HG03565 (cell line): ENCODE results near the gene GLT1D1.

Experiments
- ATAC-seq: cut with Tn5 transposase; IDR thresholded peaks from one replicate; pipeline ENCODE4 v1.9.1; 2021; ENCODE audit warnings: mild to moderate bottlenecking, moderate library complexity; ENCODE audit not compliant: unreplicated experiment

The GLT1D1 gene

DNA sequence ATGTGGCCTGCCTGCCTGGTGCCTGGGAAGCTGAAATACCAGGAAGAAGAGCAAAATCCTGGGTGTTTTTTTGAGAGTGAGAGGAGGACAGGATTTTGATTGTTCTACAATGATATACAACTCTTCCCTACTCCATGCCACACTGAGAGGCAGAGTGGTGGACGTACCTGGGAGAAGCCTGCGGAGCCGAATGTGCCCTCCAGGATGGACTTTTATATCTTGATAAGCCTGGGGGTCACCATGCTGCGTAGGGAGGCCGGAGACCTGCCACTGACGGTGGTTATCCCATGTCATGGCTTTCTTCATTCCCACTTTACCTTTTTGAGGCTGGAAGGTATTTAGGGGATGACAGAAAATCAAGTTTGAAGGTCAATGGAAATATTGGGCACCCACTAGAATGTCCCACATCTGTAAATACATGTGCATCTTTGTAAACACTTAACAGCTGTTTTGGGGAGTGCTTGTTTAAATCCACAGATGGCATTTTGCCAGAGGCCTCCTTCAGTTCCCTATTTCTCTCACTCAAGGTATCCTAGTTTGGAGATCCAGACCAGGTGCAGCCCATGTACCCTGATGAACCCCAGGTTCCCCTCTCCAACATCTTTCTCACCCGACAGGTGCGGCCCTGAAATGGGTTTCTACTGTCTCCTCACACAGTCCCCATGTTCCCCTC, 1.1 kb upstream of the GLT1D1 start:
- ATAC-seq, result no peak

DNA sequence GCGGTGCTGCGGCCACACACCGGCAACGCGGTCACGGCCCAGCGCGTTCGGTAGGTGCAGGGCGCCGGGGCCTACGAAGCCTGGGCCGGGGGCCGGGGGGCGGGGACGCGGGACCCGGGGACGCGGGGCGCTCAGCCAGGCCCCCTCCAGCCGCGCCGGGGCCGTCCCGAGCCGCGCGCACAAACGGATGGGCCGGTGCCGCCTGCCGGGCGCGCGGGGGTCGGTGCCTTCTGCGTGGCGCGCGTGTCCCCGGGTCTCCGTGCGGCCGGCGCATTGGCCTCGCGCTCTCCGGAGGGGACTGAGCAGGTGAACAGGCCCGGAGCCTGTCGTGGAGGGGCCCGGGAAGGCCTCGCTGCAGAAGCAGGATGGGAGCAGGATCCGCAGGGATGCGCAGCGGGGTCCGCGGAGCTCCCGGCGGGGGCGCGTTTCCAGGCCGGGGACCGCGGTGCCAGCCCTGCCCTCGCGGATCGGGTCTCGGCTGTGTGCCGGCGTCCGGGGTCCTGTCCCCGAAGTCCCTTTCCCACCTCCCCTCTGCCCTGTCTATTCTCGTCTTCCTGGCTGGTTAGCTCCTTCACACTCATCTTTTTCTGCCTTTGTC, 421 bp downstream of the GLT1D1 start:
- ATAC-seq, result no peak

DNA sequence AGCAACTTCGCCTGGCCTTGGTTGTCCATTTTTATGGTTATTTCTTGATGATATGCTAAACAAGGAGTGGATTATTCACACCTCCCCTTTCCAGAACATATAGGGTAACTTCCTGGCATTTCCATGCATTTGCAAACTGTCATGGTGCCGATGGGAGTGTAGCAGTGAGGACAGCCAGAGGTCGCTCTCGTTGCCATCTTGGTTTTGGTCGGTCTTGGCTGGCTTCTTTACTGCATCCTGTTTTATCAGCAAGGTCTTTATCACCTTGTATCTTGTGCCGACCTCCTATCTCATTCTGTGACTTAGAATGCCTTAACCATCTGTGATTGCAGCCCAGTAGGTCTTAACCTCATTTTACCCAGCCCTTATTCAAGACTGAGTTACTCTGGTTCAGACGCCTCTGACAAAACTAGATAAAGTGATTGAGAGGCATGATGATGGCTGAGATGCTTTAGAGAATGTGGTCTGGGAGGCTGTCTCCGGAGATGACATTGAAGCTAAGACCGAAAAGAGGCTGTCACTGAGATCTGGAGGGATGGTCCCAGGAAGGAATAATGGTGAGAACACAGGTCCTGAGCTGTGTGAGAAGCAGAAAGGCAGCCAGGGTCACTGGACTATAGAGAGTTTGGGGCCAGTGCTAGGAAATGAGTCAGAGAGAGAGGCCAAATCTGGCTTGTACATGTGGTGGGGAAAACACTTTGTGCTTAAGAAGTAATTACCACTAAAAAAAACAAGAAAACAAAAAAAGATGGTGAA, 2.9 kb downstream of the GLT1D1 start:
- ATAC-seq, result no peak

DNA sequence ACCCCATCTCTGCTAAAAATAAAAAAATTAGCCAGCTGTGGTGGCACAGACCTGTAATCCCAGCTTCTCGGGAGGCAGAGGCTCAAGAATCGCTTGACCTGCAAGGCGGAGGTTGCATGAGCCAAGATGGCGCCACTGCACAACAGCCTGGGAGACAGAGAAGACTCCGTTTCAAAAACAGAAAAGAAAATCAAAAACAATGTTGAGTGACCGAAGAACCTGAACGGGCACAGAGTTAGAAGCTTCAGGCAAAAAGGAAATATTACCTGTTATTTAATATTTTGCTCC, 3.5 kb downstream of the GLT1D1 start:
- no peak for ATAC-seq

DNA sequence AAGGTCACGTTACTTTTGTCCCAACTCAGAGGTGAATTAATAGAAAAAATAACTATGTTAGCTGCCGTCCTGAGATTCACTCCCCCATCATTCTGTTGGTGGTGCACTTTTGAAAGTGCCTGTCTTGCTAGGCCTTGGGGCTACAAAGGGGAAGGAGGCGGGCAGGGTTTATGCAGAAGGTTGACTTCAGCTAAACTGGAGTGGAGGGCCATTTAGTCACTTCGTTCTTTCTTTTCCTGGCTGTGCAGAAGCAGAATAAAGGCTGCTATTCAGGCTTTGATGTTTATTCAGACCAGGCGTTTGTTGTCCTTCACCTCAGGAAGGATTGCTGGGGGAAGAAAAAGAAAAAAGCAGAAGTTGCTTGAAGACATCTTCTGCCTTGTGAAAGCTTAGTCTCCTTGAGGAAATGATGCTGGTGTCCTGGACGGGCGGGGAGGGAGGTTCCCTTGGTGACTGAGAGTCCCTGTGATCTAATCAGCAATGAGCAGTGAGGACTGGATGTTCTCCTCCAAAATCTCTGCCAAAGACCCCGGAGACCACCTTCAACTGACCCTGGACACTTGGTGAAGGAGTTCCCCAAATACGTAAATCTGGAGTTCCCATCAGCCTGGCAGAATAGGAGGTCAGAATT, 4.0 kb downstream of the GLT1D1 start:
- ATAC-seq, result no peak

DNA sequence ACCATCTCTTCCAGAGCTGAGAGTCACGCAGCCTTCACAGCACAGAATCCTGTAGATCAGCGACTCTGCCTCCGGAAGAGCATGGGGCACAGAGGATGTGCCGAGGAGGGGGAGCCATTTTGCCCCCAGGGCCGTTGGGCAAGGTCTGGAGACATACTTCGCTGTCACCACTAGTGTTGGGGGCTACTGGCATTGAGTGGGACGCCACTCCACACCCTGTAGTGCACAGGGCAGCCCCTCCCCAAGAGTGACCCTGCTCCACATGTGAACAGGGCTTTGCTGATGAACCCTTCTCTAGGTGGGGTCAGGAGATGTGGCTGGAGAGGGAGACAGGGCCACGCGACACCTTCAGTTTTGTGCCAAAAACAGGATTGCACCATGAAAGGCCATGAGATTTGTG, 6.0 kb downstream of the GLT1D1 start:
- ATAC-seq, result no peak

DNA sequence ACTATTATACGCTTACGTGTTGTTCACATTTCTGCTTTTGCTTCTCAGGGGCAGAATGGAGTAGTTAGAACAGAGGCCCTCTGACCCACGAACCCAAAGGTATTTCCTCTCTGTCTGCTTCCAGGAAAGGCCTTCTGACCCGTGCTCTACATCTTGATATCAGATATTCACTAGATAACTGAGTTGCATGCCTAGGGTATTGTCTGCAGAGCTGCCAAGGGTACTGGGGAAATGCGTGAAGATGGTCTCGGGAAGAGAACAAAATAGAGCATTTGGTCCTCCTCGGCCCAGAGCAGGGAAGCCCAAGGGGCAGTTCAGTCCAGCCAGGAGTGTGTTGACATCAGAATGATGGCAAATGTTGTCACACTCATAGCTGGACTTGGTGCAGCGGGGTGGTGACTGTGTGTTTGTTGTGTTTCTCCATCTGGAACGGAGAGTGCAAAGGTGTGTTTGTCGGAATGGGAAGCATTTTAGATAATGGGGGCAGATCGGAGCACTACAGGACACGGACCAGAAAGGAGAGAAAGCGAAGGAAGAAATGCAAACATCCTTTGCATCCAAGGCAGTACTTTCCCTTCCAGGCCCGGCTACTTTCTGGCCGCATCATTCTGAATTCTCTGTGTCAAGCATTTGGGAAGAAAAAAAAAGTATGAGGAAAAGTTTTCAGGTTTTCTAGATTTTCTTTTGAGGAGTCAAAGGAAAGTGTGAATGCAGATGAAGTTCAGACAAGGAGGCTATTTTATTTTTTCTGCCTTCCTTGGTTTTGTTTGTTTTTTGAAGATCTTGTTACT, 8.1 kb downstream of the GLT1D1 start:
- ATAC-seq, result no peak

DNA sequence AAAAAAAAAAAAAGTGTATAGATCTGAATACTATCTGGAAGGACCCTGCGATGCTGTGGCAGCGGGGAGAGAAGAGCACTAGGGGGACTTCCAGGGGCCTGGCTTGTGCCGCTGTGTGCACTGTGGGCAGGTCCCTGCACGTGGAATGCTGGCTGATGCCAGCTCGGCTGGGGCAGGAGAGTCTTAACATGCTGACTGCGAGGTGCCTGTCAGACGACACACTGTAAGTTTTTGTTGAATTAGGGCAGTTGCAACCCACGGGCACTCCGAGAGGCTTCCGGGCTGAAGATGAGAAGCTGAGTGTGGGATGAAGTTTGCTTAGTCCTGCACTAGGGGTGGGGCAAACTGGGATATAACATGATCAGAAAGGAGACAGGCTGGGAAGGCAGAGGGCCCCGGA, 10.7 kb downstream of the GLT1D1 start:
- ATAC-seq, result no peak

DNA sequence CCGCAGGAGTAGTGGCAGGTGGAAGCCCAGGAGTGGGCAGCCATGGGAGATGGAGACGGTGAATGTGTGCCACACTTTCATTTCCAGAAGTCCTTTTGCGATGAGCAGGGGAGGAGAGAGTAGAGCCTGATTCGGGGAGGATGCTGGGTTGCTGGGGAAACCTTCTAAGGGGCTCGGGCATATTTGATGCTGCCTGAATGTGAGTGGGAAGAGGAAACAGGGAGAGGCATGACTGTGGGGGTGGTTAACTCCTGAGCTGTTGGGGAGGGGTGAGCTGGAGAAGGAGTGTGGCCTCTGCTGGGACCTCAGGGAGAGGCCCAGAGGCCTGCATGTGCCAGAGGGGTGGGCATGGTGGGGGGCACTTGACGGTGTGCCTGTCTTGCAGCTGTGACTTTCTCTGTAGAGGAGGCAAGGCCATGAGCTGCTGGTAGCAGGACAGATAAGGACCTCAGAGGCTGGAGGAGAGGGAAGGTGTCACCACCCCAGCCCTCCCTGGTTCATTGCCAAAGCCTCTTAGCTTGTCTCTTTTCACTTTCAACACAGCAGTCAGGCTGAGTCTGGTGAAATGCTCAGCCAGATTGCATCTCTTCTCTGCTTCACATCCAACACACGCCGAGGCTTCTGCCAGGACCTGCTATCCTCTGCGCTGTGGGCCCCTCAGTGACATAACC, 11.4 kb downstream of the GLT1D1 start:
- no peak for ATAC-seq

DNA sequence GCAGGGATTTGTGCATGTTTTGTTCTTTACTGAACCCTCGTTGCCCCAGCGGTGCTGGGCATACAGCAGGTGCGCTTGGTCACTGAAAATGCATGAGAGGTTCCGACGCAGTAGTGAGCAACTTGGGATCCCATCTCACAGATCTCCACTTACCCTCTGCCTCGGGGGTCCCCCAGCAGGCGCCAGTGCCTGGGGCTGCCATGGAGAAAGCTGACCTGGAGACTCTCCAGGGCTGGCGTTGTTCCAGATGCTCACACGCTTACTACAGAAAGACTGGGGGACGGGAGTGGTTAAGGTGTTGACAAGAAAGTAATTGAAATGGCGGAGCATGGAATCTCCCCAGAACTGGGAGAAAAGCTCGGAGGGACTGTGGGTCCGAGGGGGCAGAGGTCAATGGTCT, 14.2 kb downstream of the GLT1D1 start:
- ATAC-seq, result no peak

DNA sequence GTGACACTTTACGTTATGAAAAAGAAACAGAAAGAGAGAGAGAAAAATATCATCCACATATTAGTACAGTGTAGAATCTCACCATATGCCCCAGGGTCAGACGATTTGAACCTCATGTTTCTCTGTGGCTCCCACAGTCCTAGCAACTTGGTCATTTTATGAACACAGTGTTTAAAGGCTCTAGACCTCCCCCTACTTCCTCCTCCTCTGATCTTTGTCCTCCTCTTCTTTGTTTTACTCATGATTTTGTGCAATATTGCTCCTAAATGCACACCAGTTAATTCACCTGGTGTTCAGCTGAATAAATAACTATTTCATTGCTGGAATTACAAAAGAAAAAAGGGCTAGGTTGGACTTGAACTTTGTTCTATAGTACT, 18.2 kb downstream of the GLT1D1 start:
- no peak for ATAC-seq

DNA sequence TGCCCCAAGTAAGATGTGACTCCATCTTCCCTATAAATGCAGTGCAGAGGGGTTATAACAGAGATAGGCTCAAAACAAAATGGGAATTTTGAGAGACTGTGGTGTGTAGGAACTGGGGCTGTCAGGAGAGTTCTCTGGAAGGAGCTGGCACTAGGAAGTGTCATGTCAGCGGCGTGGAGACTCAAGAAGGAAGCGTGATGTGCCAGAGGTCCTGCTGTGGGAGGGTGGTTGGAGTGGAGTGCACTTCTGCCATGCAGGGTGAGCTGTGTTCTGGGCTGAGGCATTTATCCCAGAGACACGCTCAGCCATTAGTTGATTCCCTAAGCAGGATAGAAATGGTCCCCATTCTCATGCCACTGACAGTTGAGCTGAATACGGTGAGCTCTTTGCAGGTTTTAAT, 19.0 kb downstream of the GLT1D1 start:
- no peak for ATAC-seq

DNA sequence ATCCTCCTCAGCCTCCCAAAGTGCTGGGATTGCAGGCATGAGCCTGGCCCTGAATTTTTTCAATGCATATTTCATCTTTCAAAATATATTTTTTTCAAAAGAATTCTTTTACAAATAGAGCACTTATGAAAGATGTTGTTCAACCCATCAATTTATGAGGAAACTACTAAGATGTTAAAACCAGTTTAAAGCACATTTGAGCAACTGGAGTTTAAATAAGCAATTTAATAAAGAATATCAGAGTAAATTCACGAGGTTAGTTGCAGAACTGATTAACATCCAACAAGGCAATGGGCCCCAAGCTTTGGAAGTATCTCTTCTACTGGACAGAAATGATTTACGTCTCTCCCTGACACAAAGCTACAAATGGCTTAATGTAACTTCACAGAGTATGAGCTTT, 23.3 kb downstream of the GLT1D1 start:
- no peak for ATAC-seq

DNA sequence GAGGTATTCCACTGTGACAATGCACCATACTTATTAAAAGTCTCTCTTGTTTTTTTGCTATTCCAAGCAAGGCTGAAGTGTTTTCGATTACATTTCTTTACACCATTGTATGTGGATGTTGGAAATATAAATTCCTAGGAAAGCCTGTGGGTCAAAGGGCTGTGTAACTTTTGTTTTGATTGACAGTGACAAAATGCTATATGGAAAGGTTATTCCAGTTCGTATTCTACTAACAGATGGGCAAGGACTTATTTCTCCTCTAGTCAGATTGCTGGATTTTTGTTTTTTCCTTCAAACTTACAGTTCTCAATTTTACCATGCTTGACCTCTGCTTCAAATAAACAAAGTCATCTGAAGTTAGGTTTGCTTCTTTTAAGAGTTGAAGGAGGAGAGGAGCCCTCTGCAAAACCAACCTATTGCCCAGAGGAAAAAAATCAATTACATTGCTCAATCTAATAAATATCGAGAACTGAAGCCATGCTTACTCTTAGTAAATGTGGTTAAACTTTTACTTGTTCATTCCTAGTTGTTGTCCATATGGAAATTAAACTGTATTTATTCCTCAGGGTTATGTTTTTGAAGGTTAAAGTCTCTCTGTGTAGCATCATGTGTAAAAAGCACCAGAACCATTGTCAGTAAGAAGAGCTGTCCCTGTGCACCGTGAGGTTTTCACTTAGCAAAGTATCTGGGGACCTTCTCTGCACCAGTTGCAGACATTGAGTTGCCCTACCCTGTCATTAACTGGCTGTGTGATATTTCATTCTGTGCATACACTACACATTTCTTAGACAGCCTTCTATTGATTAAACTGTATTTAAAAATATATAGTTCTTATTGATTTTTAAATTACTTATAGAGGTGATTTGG, 26.9 kb downstream of the GLT1D1 start:
- no peak for ATAC-seq

DNA sequence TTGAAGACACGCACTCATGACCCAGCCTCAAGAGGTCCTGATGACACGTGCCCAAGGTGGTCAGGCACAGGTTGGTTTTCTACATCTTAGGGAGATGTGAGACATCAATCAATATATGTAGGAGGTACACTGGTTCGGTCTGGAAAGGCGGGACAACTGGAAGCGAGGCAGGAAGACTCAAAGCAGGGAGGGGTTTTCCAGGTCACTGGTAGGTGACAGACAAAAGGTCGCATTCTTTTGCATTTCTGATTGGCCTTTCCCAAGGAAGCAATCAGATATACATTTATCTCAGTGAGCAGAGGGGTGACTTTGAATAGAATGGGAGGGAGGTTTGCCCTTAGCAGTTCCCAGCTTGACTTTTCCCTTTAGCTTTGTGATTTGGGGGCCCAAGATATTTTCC, 38.6 kb downstream of the GLT1D1 start:
- ATAC-seq, result no peak

DNA sequence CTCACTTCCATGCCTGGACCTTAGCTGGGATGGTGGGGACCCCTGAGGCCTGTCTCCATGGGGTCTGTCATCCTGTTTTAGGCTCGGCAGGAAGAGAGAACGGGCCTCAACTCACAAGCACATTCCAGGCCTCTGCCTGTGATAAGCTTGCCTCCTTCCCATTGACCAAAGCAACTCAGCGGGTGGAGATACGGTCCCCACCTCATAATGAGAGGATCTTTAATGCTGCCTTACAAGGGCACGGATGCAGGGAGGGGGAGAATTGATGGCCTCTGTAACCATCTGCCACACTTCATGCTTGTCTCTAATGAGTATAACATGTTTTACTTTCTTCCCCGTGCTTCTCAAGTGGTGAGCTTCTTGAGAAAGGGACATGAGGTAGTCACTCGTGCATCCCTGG, 50.0 kb downstream of the GLT1D1 start:
- ATAC-seq, result no peak

DNA sequence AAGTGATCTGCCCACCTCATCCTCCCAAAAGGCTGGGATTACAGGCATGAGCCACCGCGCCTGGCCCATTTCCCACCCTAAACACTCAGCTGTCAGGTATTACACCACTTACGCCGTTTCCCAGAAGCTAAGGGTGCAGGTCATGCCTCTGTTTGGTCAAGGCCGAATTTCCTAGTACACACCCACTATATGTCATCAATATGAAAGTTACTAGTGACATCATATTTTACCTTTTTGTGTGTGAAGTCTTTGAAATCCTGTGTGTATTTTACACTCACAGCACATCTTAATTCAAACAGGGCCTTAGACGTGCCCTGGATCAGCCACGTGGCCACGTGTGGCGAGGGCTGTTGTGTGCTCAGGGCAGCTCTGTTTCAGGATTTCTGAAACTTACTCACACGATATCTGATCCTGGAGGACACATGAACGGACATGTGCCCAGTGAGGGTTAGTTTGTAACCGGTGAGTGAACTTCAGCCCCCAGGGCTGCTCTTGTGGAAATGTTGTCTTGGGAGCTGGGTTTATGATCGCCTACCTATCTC, 51.8 kb downstream of the GLT1D1 start:
- no peak for ATAC-seq

DNA sequence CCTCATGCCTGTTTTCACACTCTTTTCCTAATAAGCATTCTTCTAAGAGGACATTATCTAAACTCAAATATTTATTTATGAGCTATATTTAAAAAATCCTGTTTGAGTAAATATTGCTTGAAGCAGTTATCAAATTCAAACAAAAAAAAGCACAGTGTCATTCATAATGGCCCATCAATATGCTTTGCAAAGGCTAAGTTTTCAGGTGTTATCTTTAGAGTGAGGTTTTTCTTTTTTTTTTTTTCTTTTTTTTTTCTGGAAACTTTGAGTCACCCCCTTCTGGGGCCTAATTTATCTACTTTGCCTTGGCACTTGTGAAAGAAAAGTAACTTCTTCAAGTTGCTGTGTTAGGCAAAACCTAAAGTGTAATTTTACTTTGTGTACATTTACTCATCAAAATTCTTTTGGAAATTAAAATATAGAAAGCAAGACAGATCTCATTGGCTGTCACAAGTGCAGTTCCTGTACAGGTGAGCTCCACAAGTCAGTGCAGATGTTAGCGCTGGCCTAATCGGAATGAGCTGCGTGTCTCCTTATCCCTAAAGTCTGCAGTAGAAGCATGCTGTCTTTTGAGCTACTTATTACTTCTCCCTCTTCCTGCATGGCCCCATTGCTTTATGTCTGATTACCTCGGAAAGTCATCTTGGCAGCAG, 53.3 kb downstream of the GLT1D1 start:
- ATAC-seq, result no peak

DNA sequence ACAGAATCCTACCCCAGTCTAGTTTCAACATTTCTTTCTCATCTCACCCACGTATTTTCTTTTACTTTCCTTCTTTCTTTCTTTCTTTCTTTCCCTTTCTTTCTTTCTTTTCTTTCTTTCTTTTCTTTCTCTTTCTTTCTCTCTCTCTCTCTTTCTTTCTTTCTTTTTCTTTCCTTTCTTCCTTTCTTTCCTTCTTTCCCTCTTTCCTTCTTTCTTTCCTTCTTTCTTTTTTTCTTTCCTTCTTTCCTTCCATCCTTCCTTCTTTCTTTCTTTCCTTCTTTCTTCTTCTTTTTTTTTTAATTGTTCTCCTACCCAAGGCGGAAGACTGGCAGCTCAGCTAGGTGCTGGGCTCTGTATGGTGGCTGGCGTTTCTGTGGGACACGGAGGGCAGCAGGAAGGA, 55.0 kb downstream of the GLT1D1 start:
- no peak for ATAC-seq
